VCaP (cell line): ENCODE data around the gene COPS7B.

Experiments
- H3K27ac ChIP-seq: fragments of 450-650 bp; 2 replicates; pipeline ENCODE4 v1.5.1; 2017
- TF ChIP-seq, protein P1 (sequence below): fragments of 450-650 bp; conservative IDR thresholded peaks from 2 replicates; pipeline ENCODE4 v1.5.1; 2017; ENCODE audit warnings: mild to moderate bottlenecking, moderate library complexity

The COPS7B gene

GRCh38 chr2:231752061-231752460 lies 34.2 kb upstream of the COPS7B start:
- TF ChIP-seq, protein P1, sequence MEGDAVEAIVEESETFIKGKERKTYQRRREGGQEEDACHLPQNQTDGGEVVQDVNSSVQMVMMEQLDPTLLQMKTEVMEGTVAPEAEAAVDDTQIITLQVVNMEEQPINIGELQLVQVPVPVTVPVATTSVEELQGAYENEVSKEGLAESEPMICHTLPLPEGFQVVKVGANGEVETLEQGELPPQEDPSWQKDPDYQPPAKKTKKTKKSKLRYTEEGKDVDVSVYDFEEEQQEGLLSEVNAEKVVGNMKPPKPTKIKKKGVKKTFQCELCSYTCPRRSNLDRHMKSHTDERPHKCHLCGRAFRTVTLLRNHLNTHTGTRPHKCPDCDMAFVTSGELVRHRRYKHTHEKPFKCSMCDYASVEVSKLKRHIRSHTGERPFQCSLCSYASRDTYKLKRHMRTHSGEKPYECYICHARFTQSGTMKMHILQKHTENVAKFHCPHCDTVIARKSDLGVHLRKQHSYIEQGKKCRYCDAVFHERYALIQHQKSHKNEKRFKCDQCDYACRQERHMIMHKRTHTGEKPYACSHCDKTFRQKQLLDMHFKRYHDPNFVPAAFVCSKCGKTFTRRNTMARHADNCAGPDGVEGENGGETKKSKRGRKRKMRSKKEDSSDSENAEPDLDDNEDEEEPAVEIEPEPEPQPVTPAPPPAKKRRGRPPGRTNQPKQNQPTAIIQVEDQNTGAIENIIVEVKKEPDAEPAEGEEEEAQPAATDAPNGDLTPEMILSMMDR, result no peak

DNA sequence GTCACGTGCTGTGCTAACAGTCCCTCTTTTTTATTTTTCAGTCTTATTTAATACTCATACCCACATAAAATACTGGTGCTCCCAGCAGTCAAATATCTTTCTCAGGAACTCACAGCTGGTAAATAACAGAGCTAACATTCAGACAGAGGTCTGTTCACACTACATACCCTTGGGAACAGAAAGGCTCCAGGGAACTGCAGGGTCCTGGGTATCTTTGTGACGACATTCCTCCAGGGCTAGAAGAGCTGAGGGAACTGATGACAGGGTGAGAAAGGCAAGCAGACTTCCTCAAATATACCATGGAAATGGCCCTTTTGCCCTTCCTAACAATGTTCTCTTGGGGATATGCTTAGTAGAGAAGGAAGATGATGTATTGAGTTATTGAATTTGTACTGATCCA lies 24.5 kb upstream of the COPS7B start:
- TF ChIP-seq, protein P1, result no peak
- H3K27ac ChIP-seq, result no peak overlapping the region

More at GRCh38 chr2:231752061-231752460, 34.2 kb upstream of the COPS7B start:
- H3K27ac ChIP-seq, result no peak overlapping the region

GRCh38 chr2:231764124-231764523 lies 22.1 kb upstream of the COPS7B start:
- TF ChIP-seq, protein P1, result no peak
- H3K27ac ChIP-seq, result no peak overlapping the region

GRCh38 chr2:231764760-231765159 lies 21.5 kb upstream of the COPS7B start:
- TF ChIP-seq, protein P1, result no peak
- no peak overlapping the region for H3K27ac ChIP-seq

DNA sequence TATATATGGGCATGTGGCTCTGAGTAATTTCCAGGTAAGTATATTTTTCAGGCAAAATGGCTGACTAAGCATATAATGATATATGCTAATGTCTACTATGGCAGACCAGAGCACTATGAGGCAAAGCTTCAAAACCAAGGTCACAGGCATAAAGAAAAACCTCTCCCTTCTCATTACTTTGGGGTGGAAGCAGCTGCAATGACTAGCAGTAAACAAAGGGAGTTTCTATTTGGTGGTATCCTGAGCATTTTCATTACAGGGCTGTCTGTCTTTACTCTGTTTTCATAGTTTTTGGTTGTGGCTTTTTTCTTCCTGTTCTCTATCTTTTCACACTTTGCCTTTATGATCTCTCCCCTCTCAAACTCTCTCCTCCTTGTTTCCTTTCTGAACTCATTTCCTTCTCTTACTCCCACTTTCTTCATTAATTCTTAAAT lies 20.7 kb upstream of the COPS7B start:
- TF ChIP-seq, protein P1, result no peak
- H3K27ac ChIP-seq, result no peak overlapping the region

DNA sequence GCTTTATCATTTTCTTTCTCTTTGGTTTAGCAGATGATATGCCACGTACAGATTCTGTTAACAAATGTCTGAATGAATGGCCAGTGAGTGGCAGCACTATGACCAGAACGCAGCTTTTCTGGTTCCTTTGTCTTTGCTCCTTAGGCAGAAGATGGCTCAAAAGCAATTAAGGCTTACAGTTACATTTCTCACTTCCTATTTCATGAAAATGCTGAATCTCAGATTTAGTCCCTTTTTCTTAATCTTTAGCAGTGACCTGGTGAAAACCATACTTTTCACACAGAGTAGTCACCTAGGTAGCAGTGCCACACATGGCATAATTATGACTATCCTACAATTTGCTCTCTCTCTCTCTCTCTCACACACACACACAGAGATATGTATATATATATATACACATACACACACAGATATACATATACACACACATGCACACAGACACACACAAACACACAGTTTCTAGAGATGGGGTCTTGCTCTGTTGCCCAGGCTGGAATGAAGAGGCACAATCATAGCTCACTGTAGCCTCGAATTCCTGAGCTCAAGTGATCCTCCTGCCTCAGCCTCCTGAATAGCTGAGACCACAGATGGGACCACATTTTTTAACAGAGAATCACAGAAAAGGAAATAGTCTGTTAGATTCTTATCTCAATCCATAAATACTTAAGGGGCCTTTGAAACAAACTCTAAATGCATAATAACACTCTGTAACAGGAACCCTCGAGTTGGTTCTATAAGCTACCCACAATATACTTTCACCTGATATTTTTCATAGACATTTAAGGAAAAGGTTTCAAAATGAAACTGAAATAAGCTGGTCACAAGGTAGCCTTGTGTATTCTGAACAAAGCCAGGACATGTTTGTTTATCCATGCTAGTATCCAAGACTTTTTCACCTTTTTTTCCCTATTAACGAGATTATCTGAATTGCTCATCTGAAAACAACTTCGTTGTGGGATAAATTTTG lies 16.8 kb upstream of the COPS7B start:
- H3K27ac ChIP-seq, result no peak overlapping the region
- TF ChIP-seq, protein P1, result no peak

DNA sequence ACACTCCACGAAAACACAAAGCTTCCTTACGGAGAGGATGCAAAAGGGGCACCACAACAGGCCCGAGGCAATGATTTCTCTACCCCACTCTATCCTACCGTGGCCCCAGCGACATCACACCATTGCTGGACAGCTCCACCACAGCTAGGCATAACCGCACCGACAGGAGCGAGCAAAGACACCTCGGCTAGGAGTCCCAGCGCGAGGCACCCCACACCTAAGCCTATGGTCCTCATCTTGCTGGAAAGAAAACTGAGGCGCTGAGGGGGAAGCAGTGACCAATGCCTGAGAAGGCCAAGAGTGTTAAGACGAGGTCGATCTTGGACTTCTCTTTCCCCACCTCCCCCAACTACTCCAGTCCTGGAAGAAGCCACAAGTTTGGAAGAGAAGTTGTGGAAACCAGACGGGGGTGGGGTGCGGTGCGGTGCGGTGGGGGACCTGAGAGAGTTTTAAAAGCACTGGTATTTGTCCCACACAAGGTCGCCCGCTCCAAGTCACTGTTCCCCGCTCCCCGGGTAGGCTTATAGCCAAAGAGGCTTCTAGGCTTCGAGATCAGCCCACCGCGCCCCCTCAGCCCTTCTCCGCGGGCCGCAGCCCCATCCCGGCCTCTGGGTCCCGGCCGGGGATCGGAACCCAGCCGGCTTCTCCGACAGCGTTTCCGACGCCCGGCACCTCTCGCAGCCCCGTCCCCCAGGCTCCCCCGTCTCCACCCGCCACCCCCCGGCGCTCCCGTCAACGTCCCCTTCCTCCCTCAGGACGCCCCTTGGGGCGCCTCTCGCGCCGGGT lies 5.9 kb upstream of the COPS7B start:
- TF ChIP-seq, protein P1, result no peak
- H3K27ac ChIP-seq, result peak overlapping the region; percentile 75
